ENCODE measurements around the gene PRPF8. TPM values are rescaled to one million over a fixed set of nuclear protein-coding genes. Genes with fewer than 3 reads are reported as not detected.

PRPF8 gene
- total and polyA plus RNA-seq, 2 of the 8 experiments (the other 6 are each of a cell fraction or from before 2014, with no cell fraction given), result 329 to 337 TPM

DNA sequence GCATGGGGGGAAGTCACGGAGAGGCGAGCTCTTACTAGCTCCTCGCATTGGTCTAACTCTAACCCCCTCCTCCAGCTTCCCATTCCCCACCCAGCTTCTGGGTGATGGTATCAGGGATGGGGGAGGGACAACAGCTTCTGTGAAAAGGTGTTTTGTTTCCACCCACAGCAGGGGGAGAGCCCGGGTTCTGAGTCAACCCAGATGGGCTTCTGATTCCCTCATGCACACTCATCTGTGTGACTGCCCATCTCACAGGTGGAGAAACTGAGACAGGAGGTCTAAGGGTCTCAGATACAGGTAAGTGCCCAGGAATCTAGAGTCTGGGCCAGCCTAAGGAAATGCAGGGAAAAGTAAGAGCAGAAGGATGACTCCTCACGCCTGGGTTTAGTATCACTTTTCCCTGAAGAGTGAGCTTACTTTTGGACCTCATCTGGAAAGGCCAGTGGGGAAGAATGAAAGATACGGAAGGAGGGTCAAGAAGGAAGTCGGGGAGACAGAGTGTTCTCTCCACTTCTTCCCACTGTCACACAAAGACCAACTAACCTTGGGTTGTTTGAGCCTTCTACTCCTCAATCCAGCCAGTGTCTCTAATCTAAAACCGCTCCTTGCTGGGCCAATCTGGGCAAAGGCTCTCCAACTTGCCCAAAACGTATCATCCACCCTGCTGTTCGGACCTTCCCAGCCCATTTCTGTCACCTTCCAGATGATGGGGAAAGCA lies 28.7 kb upstream of the PRPF8 start:
- Histone ChIP-seq H2BK20ac (ENCODE audit: low read length) (no peak overlapping the region), H3K4me1 (replicated peaks in 1 of 4; ENCODE audit: control insufficient read depth in 3 of 4, insufficient read depth in 4 of 4, low read length in 3 of 4) (peaks cover 0 to 19% (median 18%) of the 10 kb centered on the region in 4 experiments; a peak in 6 of 7 replicates), H3K4ac (replicated peaks; ENCODE audit: insufficient read length, low read depth, low read length) (no peak overlapping the region), H2BK5ac (ENCODE audit: low read depth, low read length) (0 out of 2 replicates have a peak overlapping the region, but pooled peaks have one; percentile 15), H2BK15ac (ENCODE audit: low read length) (no peak overlapping the region), H3K79me1 (ENCODE audit: low read depth, low read length) (peaks cover 7% of the 10 kb centered on the region; the same call in 1 of the 2 replicates), H3K14ac (ENCODE audit: insufficient read length) (no peak overlapping the region), H2BK120ac (replicated peaks; ENCODE audit: low read depth, low read length) (no peak overlapping the region), H4K5ac (ENCODE audit: insufficient read length, low read depth, low read length) (no peak overlapping the region), H3K23ac (ENCODE audit: insufficient read length) (no peak overlapping the region), H3K9ac (replicated peaks in 1 of 4; ENCODE audit: extremely low read depth in 1 of 4, low read depth in 3 of 4, low read length in 3 of 4) (no peak overlapping the region; a peak in 1 of 7 replicates), H3K36me3 (ENCODE audit: control insufficient read depth in 2 of 4, insufficient read depth in 4 of 4, low read length in 3 of 4) (no peaks in the 10 kb centered on the region), H3K79me2 (ENCODE audit: control insufficient read depth in 1 of 2, insufficient read depth in 2 of 2, low read length in 2 of 2) (no peaks in the 10 kb centered on the region), H3K27me3 (replicated peaks in 1 of 4; ENCODE audit: control insufficient read depth in 3 of 4, extremely low read depth in 1 of 4, insufficient read depth in 3 of 4, low read length in 3 of 4) (peaks cover 0 to 2% (median 0%) of the 10 kb centered on the region in 4 experiments; a peak in 2 of 7 replicates), H4K8ac (ENCODE audit: extremely low read depth, insufficient read depth, low read length) (no peak overlapping the region), H4K20me1 (replicated peaks in 1 of 2; ENCODE audit: control insufficient read depth in 1 of 2, insufficient read depth in 2 of 2, low read length in 2 of 2) (peaks cover 0 to 7% of the 10 kb centered on the region in 2 experiments), H4K91ac (replicated peaks; ENCODE audit: insufficient read length, low read length) (no peak overlapping the region), H3K27ac (ENCODE audit: low read depth, low read length) (no peak overlapping the region), H3K18ac (ENCODE audit: extremely low read depth, low read length) (no peak overlapping the region; the same call in 1 of the 2 replicates), H3K4me2 (ENCODE audit: insufficient read depth in 1 of 2, low read depth in 2 of 2, low read length in 2 of 2) (peak overlapping the region; percentile 68 to 92; a peak in 2 of 4 replicates), H2AFZ (ENCODE audit: low read length) (no peak overlapping the region), H2BK12ac (ENCODE audit: low read depth, low read length) (peak overlapping the region; percentile 83; the same call in 1 of the 2 replicates), H2AK5ac (ENCODE audit: low read depth, low read length) (no peak overlapping the region), H3K9me3 (ENCODE audit: insufficient read depth in 2 of 2, low read depth in 1 of 2, low read length in 1 of 2) (no peaks in the 10 kb centered on the region), H3K23me2 (ENCODE audit: low read depth, low read length) (peaks cover 26% of the 10 kb centered on the region), H3K4me3 (ENCODE audit: extremely low read depth in 1 of 4, insufficient read depth in 2 of 4, low read depth in 3 of 4, low read length in 4 of 4) (peak overlapping the region in 1 of 4 experiments; percentile 83; a peak in 1 of 8 replicates), H3K56ac (replicated peaks; ENCODE audit: insufficient read length, low read depth, low read length) (no peak overlapping the region)
- POLR2A ChIA-PET (ENCODE audit: partially characterized antibody), result interaction anchor here (0.7 to 1.3 kb wide), 7 partner anchors 9 to 148 kb away, joined by 3 to 6 read pairs (median 3); no protein-coding TSS in a partner anchor
- FAIRE-seq (no peak), DNase-seq (ENCODE audit: low read depth in 1 of 2, low spot score in 2 of 2) (no peak)
- TF ChIP-seq, protein P1, sequence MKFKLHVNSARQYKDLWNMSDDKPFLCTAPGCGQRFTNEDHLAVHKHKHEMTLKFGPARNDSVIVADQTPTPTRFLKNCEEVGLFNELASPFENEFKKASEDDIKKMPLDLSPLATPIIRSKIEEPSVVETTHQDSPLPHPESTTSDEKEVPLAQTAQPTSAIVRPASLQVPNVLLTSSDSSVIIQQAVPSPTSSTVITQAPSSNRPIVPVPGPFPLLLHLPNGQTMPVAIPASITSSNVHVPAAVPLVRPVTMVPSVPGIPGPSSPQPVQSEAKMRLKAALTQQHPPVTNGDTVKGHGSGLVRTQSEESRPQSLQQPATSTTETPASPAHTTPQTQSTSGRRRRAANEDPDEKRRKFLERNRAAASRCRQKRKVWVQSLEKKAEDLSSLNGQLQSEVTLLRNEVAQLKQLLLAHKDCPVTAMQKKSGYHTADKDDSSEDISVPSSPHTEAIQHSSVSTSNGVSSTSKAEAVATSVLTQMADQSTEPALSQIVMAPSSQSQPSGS (IDR thresholded peaks at IDR 0.05; ENCODE audit: low read length), result 0 out of 2 replicates have a peak, but pooled peaks have one; percentile 18
- no peak for TF ChIP-seq PHF8 (conservative IDR thresholded peaks at IDR 0.05; ENCODE audit: low read depth, low read length)
- WGBS, 2 experiments (ENCODE audit: extremely low coverage in 1 of 2, insufficient coverage in 1 of 2, insufficient read length in 1 of 2, insufficient replicate concordance in 2 of 2, low coverage in 1 of 2, low lambda C conversion rate in 2 of 2, missing lambda C conversion rate in 1 of 2), result 68% methylated on average over 10 of the region's 10 CpGs; no CpG with 5 or more reads in 1 of the 2 experiments
- CTCF ChIA-PET (ENCODE audit: partially characterized antibody), result interaction anchor here (0.6 to 3.4 kb wide), 28 partner anchors 8 to 197 kb away, joined by 3 to 36 read pairs (median 4); partner anchors contain the start of genes PRPF8, SERPINF1, SERPINF2 and WDR81
